RWPE1 (cell line): Measurements from ENCODE around the gene IFFO2.
A peak's percentile ranks its signal among the peaks of the same experiment; 100 is the strongest.

Experiments
- CTCF ChIA-PET: fragments of 350-600 bp; sonication (Branson Sonifier 250); formaldehyde crosslinking; extraction: SDS; loops from one replicate; lab custom pipeline; 2021; lab: Yijun Ruan, JAX
- POLR2A ChIA-PET: fragments of 400-600 bp; formaldehyde crosslinking; extraction: SDS; loops from one replicate; lab custom pipeline; 2020; ENCODE audit warnings: antibody characterized with exemption; ENCODE audit not compliant: low non-redundant PET; lab: Yijun Ruan, JAX
- DNase-seq: peaks from one replicate; pipeline ENCODE4 v3.0.0; 2012; ENCODE audit warnings: low spot score
- H3K27ac ChIP-seq: fragments of 450-650 bp; 2 replicates; pipeline ENCODE4 v1.5.1; 2017
- TF ChIP-seq, protein P1 (sequence below): fragments of 450-650 bp; conservative IDR thresholded peaks from 2 replicates; pipeline ENCODE4 v1.5.1; 2017; ENCODE audit warnings: low read depth, mild to moderate bottlenecking

The IFFO2 gene

GRCh38 chr1:18907917-18908845 is 48.3 kb downstream of the IFFO2 start:
- ChIA-PET CTCF (interaction anchor here (0.6 to 2.2 kb wide), 10 partner anchors 14 to 311 kb away, joined by 3 to 10 read pairs (median 3); no protein-coding TSS in a partner anchor), POLR2A (no interaction called here)
- TF ChIP-seq, protein P1, sequence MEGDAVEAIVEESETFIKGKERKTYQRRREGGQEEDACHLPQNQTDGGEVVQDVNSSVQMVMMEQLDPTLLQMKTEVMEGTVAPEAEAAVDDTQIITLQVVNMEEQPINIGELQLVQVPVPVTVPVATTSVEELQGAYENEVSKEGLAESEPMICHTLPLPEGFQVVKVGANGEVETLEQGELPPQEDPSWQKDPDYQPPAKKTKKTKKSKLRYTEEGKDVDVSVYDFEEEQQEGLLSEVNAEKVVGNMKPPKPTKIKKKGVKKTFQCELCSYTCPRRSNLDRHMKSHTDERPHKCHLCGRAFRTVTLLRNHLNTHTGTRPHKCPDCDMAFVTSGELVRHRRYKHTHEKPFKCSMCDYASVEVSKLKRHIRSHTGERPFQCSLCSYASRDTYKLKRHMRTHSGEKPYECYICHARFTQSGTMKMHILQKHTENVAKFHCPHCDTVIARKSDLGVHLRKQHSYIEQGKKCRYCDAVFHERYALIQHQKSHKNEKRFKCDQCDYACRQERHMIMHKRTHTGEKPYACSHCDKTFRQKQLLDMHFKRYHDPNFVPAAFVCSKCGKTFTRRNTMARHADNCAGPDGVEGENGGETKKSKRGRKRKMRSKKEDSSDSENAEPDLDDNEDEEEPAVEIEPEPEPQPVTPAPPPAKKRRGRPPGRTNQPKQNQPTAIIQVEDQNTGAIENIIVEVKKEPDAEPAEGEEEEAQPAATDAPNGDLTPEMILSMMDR, result no peak
- DNase-seq, result no peak
- peak overlapping the region; percentile 68 for H3K27ac ChIP-seq

- ChIA-PET POLR2A (no interaction called here), CTCF (interaction anchor here (0.6 to 3.3 kb wide), 23 partner anchors 11 to 343 kb away, joined by 3 to 13 read pairs (median 3); no protein-coding TSS in a partner anchor)
- DNase-seq, result peak; percentile 55
- TF ChIP-seq, protein P1, result peak; percentile 88
- H3K27ac ChIP-seq, result peak overlapping the region; percentile 68
Measured at GRCh38 chr1:18907021-18907916, 49.2 kb downstream of the IFFO2 start.

- TF ChIP-seq, protein P1, result no peak
- CTCF ChIA-PET, result interaction anchor here (1.3 to 2.0 kb wide), 2 partner anchors 10 to 306 kb away, joined by 3 to 9 read pairs; no protein-coding TSS in a partner anchor
- peak overlapping the region; percentile 89 for H3K27ac ChIP-seq
- no peak for DNase-seq
- POLR2A ChIA-PET, result interaction anchor here (0.8 to 1.6 kb wide), 3 partner anchors 17 to 285 kb away, joined by 3 to 6 read pairs (median 4); no protein-coding TSS in a partner anchor
Measured at GRCh38 chr1:18903291-18903756, 53.2 kb downstream of the IFFO2 start.

GRCh38 chr1:18902523-18903290 is 53.8 kb downstream of the IFFO2 start, which contains the start of gene ALDH4A1:
ALDH4A1 (minus strand) TSS chr1:18902555; CDS start chr1:18902523, 32 bp downstream.
- DNase-seq, result peak; percentile 100
- H3K27ac ChIP-seq, result peak within 1 kb of the TSS; percentile 89
- ChIA-PET POLR2A (interaction anchor here (0.5 to 1.6 kb wide), 5 partner anchors 17 to 284 kb away, joined by 3 to 8 read pairs (median 4); no protein-coding TSS in a partner anchor), CTCF (interaction anchor here (0.7 to 2.0 kb wide), 3 partner anchors 10 to 131 kb away, joined by 3 to 9 read pairs (median 4); no protein-coding TSS in a partner anchor)
- TF ChIP-seq, protein P1, result no peak

- peak overlapping the region; percentile 89 for H3K27ac ChIP-seq
- POLR2A ChIA-PET, result interaction anchor here (0.5 to 1.6 kb wide), 4 partner anchors 16 to 195 kb away, joined by 3 to 8 read pairs (median 4); no protein-coding TSS in a partner anchor
- TF ChIP-seq, protein P1, result no peak
- CTCF ChIA-PET, result interaction anchor here (0.7 to 2.0 kb wide), 3 partner anchors 11 to 131 kb away, joined by 3 to 9 read pairs (median 4); no protein-coding TSS in a partner anchor
- peak; percentile 36 for DNase-seq
Measured at GRCh38 chr1:18901952-18902522, 54.4 kb downstream of the IFFO2 start.
